ENCODE data around the gene VASP. TPM values are rescaled to one million over a fixed set of nuclear protein-coding genes. Genes with fewer than 3 reads are reported as not detected.

VASP gene
- total and polyA plus RNA-seq, 2 of the 13 experiments (the other 11 are each of a cell fraction or from before 2014, with no cell fraction given) = 41.8 to 67.1 TPM

DNA sequence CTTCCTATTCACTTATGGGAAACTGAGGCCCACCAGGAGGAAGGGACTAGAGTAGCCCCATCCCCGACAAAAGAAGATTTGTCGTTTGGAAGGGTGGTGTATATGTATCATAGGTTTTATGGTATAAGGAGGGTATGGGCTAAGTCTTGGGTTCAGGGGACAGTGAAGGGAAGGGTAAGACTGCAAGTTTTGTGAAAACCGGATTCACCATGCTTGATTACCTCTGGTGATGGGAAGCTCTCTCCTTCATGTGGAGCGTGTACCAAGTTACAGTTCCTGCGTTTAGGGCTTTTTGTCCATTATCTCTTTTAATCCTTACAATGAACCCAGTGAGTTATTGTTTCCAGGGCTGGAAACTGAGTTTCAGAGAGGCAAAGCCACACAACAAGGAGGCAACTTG, 3.8 kb downstream of the VASP start (continued):
- no peak for TF ChIP-seq THYN1 (CRISPR knock-in tag; IDR thresholded peaks at IDR 0.05; ENCODE audit: borderline replicate concordance, low read depth)
- no peak for TF ChIP-seq BRCA1 (CRISPR knock-in tag; IDR thresholded peaks at IDR 0.05)
- TF ChIP-seq ZNF317 (CRISPR knock-in tag; IDR thresholded peaks at IDR 0.05) = no peak
- TF ChIP-seq HNRNPUL1 (IDR thresholded peaks at IDR 0.05; ENCODE audit: low read depth, low read length) = no peak
- peak; percentile 49; the same call in 1 of the 2 replicates for TF ChIP-seq CHD4 (IDR thresholded peaks at IDR 0.05; ENCODE audit: borderline replicate concordance, low read length)
- TF ChIP-seq ZBTB7A (CRISPR knock-in tag; IDR thresholded peaks at IDR 0.05) = no peak
- TF ChIP-seq ZNF101 (CRISPR knock-in tag; IDR thresholded peaks at IDR 0.05; ENCODE audit: borderline replicate concordance, low read depth) = no peak
- no peak for TF ChIP-seq ZNF550 (CRISPR knock-in tag; IDR thresholded peaks at IDR 0.05; ENCODE audit: borderline replicate concordance)
- no peak for TF ChIP-seq SSRP1 (CRISPR knock-in tag; IDR thresholded peaks at IDR 0.05)
- peak; percentile 44; the same call in 1 of the 2 replicates for TF ChIP-seq KDM1A (CRISPR knock-in tag; IDR thresholded peaks at IDR 0.05)
- no peak for TF ChIP-seq ZNF234 (CRISPR knock-in tag; conservative IDR thresholded peaks at IDR 0.05)
- TF ChIP-seq ZMYM2 (CRISPR knock-in tag; IDR thresholded peaks at IDR 0.05) = no peak
- no peak for TF ChIP-seq TMF1 (CRISPR knock-in tag; IDR thresholded peaks at IDR 0.05; ENCODE audit: low read depth)
- TF ChIP-seq ISL2 (CRISPR knock-in tag; IDR thresholded peaks at IDR 0.05) = no peak
- no peak for TF ChIP-seq RARG (CRISPR knock-in tag; IDR thresholded peaks at IDR 0.05; ENCODE audit: low read depth)
- TF ChIP-seq ZNF773 (CRISPR knock-in tag; IDR thresholded peaks at IDR 0.05; ENCODE audit: borderline replicate concordance) = no peak
- TF ChIP-seq GATA4 (IDR thresholded peaks at IDR 0.05; ENCODE audit: borderline replicate concordance, low read depth) = no peak
- no peak for TF ChIP-seq PHF20 (CRISPR knock-in tag; IDR thresholded peaks at IDR 0.05)
- peak; percentile 53; the same call in 1 of the 2 replicates for TF ChIP-seq ADNP (CRISPR knock-in tag; IDR thresholded peaks at IDR 0.05)
- no peak for TF ChIP-seq MTA1 (CRISPR knock-in tag; IDR thresholded peaks at IDR 0.05; ENCODE audit: borderline replicate concordance)
- no peak for TF ChIP-seq HMG20B (CRISPR knock-in tag; conservative IDR thresholded peaks at IDR 0.05)
- TF ChIP-seq MAFK (conservative IDR thresholded peaks at IDR 0.05 in 1 of 2, IDR thresholded peaks at IDR 0.05 in 1 of 2; ENCODE audit: low read length in 2 of 2) = no peak
- TF ChIP-seq FOXA3 (CRISPR knock-in tag; IDR thresholded peaks at IDR 0.05) = no peak
- no peak for TF ChIP-seq ZNF598 (CRISPR knock-in tag; IDR thresholded peaks at IDR 0.05; ENCODE audit: borderline replicate concordance)
- TF ChIP-seq TBL1XR1 (IDR thresholded peaks at IDR 0.05; ENCODE audit: borderline replicate concordance, low read length, partially characterized antibody) = no peak
- TF ChIP-seq, protein P1, sequence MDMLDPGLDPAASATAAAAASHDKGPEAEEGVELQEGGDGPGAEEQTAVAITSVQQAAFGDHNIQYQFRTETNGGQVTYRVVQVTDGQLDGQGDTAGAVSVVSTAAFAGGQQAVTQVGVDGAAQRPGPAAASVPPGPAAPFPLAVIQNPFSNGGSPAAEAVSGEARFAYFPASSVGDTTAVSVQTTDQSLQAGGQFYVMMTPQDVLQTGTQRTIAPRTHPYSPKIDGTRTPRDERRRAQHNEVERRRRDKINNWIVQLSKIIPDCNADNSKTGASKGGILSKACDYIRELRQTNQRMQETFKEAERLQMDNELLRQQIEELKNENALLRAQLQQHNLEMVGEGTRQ (IDR thresholded peaks at IDR 0.05; ENCODE audit: low read depth, low read length) = no peak
- TF ChIP-seq, protein P1 (CRISPR knock-in tag; IDR thresholded peaks at IDR 0.05; ENCODE audit: borderline replicate concordance) = no peak
- TF ChIP-seq ZMYM3 (CRISPR knock-in tag; IDR thresholded peaks at IDR 0.05) = 0 out of 2 replicates have a peak, but pooled peaks have one; percentile 41
- no peak for TF ChIP-seq RBM22 (optimal IDR thresholded peaks at IDR 0.05; ENCODE audit: low read length)
- no peak for TF ChIP-seq ARHGAP35 (CRISPR knock-in tag; IDR thresholded peaks at IDR 0.05; ENCODE audit: borderline replicate concordance)
- no peak for TF ChIP-seq RXRA (CRISPR knock-in tag; IDR thresholded peaks at IDR 0.05)
- TF ChIP-seq SAP130 (CRISPR knock-in tag; IDR thresholded peaks at IDR 0.05; ENCODE audit: low read depth) = no peak
